SU-DHL-6 (cell line): ENCODE data around the gene INSC.

Experiments
- H2AFZ ChIP-seq: fragments of 200-600 bp; sonication (generic); 2 replicates; pipeline ENCODE4 v1.6.1; 2014; ENCODE audit warnings: low read depth, mild to moderate bottlenecking, moderate library complexity, mixed read lengths, antibody characterized with exemption, low read length; ENCODE audit not compliant: severe bottlenecking
- H3F3A ChIP-seq: fragments of 200-600 bp; shearing (Covaris generic); 2 replicates; pipeline ENCODE4 v1.6.0; 2016; ENCODE audit warnings: antibody characterized with exemption, mild to moderate bottlenecking; ENCODE audit not compliant: insufficient read depth
- H3K27ac ChIP-seq: fragments of 200-600 bp; sonication (generic); 2 replicates; pipeline ENCODE4 v1.5.1; 2016; ENCODE audit warnings: low read depth, mild to moderate bottlenecking, low read length, moderate library complexity, mixed read lengths
- H3K27me3 ChIP-seq: fragments of 200-600 bp; sonication (generic), shearing (Covaris generic); 2 replicates; pipeline ENCODE4 v1.6.0; 2014; ENCODE audit warnings: mild to moderate bottlenecking, low read length
- H3K36me3 ChIP-seq: fragments of 200-600 bp; sonication (generic); 2 replicates; pipeline ENCODE4 v1.6.1; 2014; ENCODE audit warnings: mild to moderate bottlenecking, low read length, mixed read lengths
- H3K4me2 ChIP-seq: fragments of 300-600, 200-600 bp; shearing (Covaris generic), sonication (generic); 2 replicates; pipeline ENCODE4 v1.6.0; 2014; ENCODE audit warnings: low read length, low read depth, mild to moderate bottlenecking; ENCODE audit not compliant: poor library complexity, severe bottlenecking
- H3K4me3 ChIP-seq: fragments of 200-600 bp; sonication (generic); 2 replicates; pipeline ENCODE4 v1.5.1; 2014; ENCODE audit warnings: antibody characterized with exemption, low read length, mild to moderate bottlenecking, mixed read lengths; ENCODE audit not compliant: insufficient read depth, poor library complexity, severe bottlenecking
- H3K79me2 ChIP-seq: fragments of 200-600 bp; sonication (generic); 2 replicates; pipeline ENCODE4 v1.6.1; 2014; ENCODE audit warnings: mild to moderate bottlenecking, low read length, moderate library complexity; ENCODE audit not compliant: insufficient read depth
- H3K9ac ChIP-seq: fragments of 200-600 bp; sonication (generic); 2 replicates; pipeline ENCODE4 v1.7.0; 2014; ENCODE audit warnings: mild to moderate bottlenecking, low read length
- H3K9me2 ChIP-seq: fragments of 200-600 bp; sonication (generic); replicated peaks from 2 replicates; pipeline ENCODE4 v1.6.1; 2014; ENCODE audit warnings: low read length; ENCODE audit not compliant: insufficient read depth
- H3K9me3 ChIP-seq: fragments of 200-600 bp; sonication (generic); 2 replicates; pipeline ENCODE4 v1.6.1; 2014; ENCODE audit warnings: low read length, mixed read lengths; ENCODE audit not compliant: insufficient read depth
- H4K20me1 ChIP-seq: fragments of 200-600 bp; sonication (generic); 2 replicates; pipeline ENCODE4 v1.6.1; 2014; ENCODE audit warnings: low read depth, mild to moderate bottlenecking, antibody characterized with exemption, low read length, moderate library complexity, mixed read lengths
- CTCF ChIP-seq: fragments of 200-600 bp; sonication (generic); IDR thresholded peaks from one replicate; pipeline ENCODE4 v1.5.1; 2017; ENCODE audit warnings: antibody characterized with exemption, mild to moderate bottlenecking, low read length, moderate library complexity; ENCODE audit not compliant: insufficient read depth, poor library complexity, severe bottlenecking
- EZH2phosphoT487 ChIP-seq: fragments of 200-600 bp; sonication (generic), shearing (Covaris generic); conservative IDR thresholded peaks from 2 replicates; pipeline ENCODE4 v1.6.1; 2018; ENCODE audit warnings: mild to moderate bottlenecking, antibody characterized with exemption, low read length, moderate library complexity, mixed read lengths

Gene INSC

DNA sequence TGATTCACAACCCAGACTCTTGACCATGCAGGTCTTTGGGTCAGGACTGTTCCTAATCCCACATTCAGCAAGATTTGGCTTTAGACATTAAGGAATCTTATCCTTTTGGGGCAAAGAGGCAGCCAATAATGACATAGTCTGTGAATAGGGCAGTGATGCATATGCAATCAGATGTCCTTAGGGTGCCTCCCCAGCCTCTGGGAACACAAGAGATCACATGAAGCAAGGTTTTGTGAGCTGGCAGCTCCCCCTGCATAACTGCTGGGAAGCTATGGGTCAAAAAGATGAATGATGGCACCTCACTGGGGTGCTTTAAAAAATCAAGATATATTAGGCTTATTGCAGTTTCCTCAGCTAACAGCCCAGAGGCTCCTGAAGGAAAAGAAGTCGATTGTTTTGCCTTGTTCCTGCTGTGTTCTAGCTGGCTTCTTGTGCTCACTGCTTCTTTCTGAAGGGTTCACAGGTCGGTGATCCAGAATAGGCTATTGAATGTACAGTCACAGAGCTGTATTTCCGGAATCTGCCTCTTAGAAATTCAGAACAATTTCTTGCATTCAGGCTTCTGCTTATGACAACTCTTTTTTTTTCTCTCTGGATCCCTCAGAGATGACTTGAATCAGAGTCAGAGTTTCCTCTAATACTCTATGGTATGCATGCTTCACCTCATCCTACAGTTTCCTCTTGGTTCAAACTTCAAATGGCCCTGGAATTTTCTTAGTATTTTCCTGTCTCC lies 31.7 kb downstream of the INSC start:
- H3K9ac ChIP-seq: no peak overlapping the region
- H3K27ac ChIP-seq: no peak overlapping the region
- no peaks in the 10 kb centered on the region for H3K27me3 ChIP-seq
- H3K36me3 ChIP-seq: no peaks in the 10 kb centered on the region
- H3K9me3 ChIP-seq: no peaks in the 10 kb centered on the region
- H3K4me2 ChIP-seq: no peak overlapping the region
- TF ChIP-seq CTCF (no peak), EZH2phosphoT487 (no peak)
- no peak overlapping the region for H3K4me3 ChIP-seq
- H3K9me2 ChIP-seq: no peaks in the 10 kb centered on the region
- H3F3A ChIP-seq: no peaks in the 10 kb centered on the region
- H4K20me1 ChIP-seq: no peaks in the 10 kb centered on the region
- no peak overlapping the region for H2AFZ ChIP-seq
- no peaks in the 10 kb centered on the region for H3K79me2 ChIP-seq

GRCh38 chr11:15148169-15148568 lies 33.4 kb downstream of the INSC start:
- Histone ChIP-seq H3K4me2 (no peak overlapping the region), H3K27me3 (no peaks in the 10 kb centered on the region), H3K9me2 (no peaks in the 10 kb centered on the region), H3K9me3 (no peaks in the 10 kb centered on the region), H3K27ac (no peak overlapping the region), H3K4me3 (no peak overlapping the region), H3K79me2 (no peaks in the 10 kb centered on the region), H3K9ac (no peak overlapping the region), H2AFZ (no peak overlapping the region), H4K20me1 (no peaks in the 10 kb centered on the region), H3F3A (no peaks in the 10 kb centered on the region), H3K36me3 (no peaks in the 10 kb centered on the region)
- no peak for TF ChIP-seq EZH2phosphoT487
- TF ChIP-seq CTCF: no peak

- Histone ChIP-seq H3K4me2 (no peak overlapping the region), H3K9ac (no peak overlapping the region), H2AFZ (no peak overlapping the region), H3K9me2 (no peaks in the 10 kb centered on the region), H4K20me1 (no peaks in the 10 kb centered on the region), H3K27me3 (no peaks in the 10 kb centered on the region), H3K27ac (no peak overlapping the region), H3K4me3 (no peak overlapping the region), H3K79me2 (no peaks in the 10 kb centered on the region), H3K9me3 (no peaks in the 10 kb centered on the region), H3K36me3 (no peaks in the 10 kb centered on the region), H3F3A (no peaks in the 10 kb centered on the region)
- TF ChIP-seq EZH2phosphoT487 (no peak), CTCF (no peak)
Measured at GRCh38 chr11:15149050-15149449, 34.3 kb downstream of the INSC start.
